ENCODE measurements around the gene TRPV5.

The TRPV5 gene

DNA sequence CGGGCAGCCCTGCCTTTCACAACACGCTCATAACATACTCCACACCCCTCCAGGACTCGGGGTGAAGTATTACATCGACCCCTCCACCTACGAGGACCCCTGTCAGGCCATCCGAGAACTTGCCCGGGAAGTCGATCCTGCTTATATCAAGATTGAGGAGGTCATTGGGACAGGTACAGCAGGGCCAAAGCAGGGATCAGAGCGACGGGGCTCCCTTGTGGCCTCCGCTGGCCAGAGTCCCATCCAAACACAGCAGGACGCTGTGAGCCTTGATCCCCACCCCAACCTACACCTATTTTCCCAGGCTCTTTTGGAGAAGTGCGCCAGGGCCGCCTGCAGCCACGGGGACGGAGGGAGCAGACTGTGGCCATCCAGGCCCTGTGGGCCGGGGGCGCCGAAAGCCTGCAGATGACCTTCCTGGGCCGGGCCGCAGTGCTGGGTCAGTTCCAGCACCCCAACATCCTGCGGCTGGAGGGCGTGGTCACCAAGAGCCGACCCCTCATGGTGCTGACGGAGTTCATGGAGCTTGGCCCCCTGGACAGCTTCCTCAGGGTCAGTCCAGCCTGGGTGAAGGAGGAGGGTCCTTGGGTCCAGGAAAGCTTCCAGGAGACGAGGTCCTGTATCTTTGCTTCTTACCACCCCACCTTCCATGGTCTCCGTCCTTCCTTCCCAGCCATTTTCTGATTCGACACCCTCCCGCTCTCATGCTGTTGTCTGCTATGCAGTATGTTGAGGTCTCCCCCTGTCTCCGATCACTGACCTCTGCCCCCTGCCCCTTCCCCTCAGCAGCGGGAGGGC is 65.2 kb downstream of the TRPV5 start:
- no peak for DNase-seq

GRCh38 chr7:142867398-142868187 is 66.0 kb downstream of the TRPV5 start:
- DNase-seq = no peak

DNA sequence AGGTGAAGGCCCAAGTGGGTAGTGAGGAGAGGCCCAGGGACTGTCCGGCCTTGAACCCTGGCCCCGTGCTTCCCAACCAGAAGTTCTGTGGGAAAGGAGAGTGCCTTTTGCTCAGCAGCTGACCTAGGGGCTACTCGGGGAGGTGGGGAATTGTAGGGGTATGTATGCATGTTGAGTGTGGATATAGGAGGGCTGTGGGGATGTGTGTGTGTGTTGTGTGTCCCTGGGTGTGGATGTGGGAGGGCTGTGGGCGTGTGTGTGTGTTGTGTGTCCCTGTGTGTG is 66.5 kb downstream of the TRPV5 start:
- DNase-seq = no peak

DNA sequence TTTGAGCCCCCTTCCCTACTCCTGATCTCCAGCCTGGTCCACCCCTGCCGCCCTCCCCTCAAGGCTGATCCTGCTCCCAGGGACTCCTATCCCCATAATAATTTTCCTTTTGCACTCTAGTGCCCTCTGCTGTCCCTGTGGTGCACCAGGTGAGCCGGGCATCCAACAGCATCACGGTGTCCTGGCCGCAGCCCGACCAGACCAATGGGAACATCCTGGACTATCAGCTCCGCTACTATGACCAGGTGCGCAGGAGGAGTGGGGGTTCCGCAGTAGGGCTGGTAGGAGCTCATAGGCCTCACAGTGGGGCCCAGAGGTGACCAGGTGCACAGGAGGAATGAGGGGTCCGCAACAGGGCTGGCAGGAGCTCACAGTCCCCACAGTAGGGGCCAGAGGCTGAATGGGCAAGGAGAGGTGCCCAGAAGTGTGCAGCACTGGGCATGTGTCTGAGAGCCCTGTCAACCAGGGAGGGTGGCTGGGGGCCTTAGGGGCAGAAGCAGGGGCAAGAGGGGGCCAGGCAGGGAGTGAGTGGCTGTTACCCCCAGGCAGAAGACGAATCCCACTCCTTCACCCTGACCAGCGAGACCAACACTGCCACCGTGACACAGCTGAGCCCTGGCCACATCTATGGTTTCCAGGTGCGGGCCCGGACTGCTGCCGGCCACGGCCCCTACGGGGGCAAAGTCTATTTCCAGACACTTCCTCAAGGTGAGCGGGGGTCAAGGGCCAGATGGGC is 67.0 kb downstream of the TRPV5 start:
- DNase-seq = no peak

DNA sequence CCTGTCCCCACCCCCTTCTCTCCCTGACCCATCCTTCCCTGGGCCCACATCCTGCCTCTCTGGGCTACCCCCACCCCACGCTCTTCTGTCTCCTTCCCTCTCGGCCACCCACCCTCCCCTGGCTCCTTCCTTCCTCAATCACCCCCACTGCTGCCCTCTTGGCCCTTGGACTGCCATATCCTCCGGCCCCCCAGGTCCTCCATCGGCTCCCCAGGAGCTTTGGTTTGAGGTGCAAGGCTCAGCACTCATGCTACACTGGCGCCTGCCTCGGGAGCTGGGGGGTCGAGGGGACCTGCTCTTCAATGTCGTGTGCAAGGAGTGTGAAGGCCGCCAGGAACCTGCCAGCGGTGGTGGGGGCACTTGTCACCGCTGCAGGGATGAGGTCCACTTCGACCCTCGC is 67.8 kb downstream of the TRPV5 start:
- DNase-seq = no peak

DNA sequence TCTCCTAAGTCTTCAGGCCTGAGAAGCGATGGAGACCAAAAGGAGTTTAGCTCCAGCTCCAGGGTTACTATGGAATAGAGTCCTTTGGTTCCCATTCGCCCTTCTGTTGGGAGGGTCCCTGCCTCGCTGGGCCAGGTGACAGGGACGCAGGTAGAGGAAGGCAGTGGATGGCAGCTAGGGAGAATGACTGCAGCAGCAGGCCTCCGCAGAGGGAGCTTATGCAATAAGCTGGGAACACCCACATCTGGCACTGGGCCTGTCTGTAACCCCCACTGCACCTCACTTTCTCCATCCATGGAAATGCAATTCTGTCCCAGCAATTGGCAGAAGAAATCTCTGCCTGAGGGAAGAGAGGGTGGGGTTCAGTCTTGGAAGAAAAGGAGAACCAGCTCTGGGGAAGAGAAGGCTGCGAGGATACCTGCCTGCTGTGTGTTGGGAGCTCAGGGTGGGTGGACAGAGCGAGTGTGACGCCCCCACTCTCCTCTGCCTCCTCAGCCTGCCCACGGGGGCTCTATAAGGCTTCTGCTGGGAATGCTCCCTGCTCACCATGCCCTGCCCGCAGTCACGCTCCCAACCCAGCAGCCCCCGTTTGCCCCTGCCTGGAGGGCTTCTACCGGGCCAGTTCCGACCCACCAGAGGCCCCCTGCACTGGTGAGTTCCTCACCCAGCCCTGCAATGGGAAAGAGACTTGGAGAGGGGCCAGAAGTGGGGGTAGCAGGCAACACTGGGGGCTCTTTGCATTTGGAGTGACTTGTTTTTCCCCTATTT is 68.4 kb downstream of the TRPV5 start:
- no peak for DNase-seq

GRCh38 chr7:142863891-142864685 is 69.5 kb downstream of the TRPV5 start:
- DNase-seq = no peak

GRCh38 chr7:142862786-142863400 is 70.7 kb downstream of the TRPV5 start:
- DNase-seq = no peak

DNA sequence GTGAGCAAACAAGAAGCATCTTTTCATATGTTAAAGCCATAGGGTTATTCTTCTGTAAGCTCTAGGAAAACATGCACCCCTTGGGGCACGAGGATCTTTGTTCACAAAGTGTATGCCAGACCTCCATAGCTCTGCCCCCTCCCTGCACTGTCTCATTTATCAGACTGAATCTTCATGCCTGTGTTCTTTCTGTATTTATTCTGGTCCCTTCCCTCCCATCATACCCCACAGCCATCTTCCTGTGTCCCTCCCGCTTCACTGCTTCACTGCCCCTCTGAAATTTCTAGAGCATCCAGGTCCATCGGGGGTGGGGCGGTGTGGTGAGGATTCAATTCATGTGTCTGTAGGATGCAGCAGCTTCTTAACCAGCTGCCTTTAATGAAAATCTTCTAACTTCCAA is 71.2 kb downstream of the TRPV5 start:
- DNase-seq = no peak

GRCh38 chr7:142860968-142861367 is 72.6 kb downstream of the TRPV5 start:
- DNase-seq = no peak

GRCh38 chr7:142859829-142860228 is 73.7 kb downstream of the TRPV5 start:
- DNase-seq = no peak

GRCh38 chr7:142859411-142859810 is 74.1 kb downstream of the TRPV5 start:
- no peak for DNase-seq
